HTERT RPE-1 (cell line): ENCODE data around the gene XYLT1.

Experiments used
- in situ Hi-C: fragments of 300-500 bp; cut with MboI; formaldehyde crosslinking; loops from 4 replicates; pipeline ENCODE4 v1.14.3; 2020; ENCODE audit warnings: low sequenced_read_pairs

XYLT1 gene

GRCh38 chr16:17212606-17213005 is 258.2 kb downstream of the XYLT1 start:
- in situ Hi-C loops, result no loop called here

DNA sequence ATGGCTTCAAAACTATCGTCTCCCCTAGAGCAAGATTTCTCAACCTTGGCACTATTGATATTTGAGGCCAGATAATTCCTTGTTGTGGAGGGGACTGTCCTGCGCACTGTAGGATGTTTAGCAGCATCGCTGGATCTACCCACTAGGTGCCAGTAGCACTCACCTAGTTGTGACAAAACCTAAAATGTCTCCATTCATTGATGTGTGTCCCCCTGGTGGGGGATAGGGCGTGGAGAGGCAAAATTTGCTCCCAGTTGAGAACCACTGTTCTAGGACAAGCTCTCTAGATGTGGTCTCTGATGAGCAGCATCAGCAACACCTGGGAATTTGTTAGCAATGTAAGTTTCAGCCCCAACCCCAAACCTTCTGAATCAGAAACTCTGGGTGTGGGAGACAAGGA is 259.0 kb downstream of the XYLT1 start:
- in situ Hi-C loops, result no loop called here

DNA sequence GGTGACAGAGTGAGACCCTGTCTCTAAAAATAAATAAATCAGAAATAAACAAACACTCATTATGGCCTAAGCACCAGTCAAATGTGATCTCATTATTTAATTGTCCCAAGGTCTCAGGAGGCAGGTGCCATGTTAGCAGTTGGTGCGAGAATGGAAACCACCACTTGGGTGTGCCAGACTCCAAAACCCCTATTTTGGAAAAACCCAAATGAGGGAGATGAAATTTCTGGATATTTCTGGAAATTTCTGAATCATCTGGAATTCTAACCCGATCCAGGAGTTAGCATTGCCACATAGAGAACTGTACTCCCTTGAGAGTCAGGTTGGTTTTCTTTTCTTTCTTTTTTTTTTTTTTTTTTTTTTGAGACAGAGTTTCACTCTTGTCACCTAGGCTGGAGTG is 264.0 kb downstream of the XYLT1 start:
- in situ Hi-C loops, result no loop called here

DNA sequence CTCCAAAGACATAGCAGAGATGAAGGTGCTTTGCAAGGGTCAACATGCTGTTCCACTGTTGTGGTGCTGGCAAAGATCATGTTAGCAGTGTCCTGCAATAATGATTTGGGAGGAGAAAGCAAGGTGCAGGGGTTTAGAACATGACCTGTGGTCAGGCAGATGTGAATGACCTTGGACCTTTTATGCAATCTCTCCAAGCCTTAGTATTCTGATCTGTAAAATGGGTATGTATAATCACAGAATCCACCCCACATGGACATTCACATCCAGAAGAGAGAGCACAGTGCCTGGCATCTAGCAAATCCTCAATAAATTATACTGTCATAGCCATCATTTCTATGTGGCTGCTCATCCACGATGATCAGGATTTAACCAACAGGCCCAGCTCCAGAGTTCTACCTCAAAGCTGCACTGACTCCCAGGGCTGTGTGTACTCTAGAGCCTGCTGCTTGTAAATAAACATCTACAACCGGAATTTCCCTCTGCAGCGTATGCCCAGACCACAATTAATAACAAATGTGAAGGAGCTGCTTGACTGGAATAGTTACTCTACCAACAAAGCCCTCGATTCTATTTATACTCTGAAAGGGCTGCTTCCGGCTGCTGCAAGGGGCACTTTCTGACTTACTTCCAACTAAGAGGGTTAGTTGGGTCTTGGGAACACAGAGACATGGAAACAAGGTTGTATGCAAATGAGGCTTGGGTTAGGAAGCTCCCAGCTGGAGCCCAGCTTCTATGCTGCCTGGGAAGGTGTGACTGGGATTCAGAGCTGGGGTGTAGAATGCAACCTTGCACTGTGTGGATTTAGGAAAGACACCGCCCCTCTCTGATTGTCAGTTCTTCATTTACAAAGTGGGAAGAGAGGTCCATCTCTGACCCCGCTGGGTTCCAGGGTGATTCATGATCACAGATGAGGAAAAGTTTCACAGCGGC is 265.2 kb downstream of the XYLT1 start:
- in situ Hi-C loops, result no loop called here

GRCh38 chr16:17204644-17205043 is 266.1 kb downstream of the XYLT1 start:
- in situ Hi-C loops, result no loop called here

DNA sequence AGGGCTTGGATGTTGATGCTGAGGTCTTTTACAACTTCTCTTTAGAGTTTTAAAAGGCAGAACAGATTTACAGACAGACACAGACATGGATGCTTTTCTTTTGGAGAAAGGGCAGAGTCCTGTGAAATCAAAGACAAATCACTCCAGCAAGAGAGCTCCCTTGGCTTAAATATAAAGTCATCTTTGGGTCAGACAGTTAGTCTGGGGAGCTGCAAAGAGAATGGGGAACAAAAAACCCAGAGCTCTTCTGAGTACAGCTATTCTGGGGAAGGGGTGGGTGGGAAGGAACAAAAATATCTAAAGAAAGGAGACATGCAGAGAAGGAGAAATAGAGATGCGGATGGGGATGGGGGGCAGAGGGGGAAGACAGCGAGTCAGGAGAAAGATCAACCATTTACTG is 266.6 kb downstream of the XYLT1 start:
- in situ Hi-C loops, result no loop called here

DNA sequence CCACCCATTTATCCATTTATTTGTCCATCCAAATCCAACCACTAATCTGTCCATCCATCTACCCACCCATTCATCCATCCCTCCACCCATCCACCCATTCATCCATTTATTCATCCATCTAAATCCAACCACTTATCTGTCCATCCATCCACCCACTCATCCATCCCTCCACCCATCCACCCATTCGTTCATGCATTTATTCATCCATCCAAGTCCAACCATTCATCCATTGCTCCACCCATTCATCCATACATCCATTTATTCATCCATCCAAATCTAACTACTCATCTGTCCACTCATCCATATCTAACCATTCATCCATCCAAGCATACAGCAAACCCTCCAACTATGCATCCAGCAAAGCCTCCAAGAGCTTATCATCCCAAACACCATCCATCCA is 267.3 kb downstream of the XYLT1 start:
- in situ Hi-C loops, result no loop called here

- in situ Hi-C loops, result no loop called here
These were observed 271.6 kb downstream of the XYLT1 start for GRCh38 chr16:17199135-17199534.

DNA sequence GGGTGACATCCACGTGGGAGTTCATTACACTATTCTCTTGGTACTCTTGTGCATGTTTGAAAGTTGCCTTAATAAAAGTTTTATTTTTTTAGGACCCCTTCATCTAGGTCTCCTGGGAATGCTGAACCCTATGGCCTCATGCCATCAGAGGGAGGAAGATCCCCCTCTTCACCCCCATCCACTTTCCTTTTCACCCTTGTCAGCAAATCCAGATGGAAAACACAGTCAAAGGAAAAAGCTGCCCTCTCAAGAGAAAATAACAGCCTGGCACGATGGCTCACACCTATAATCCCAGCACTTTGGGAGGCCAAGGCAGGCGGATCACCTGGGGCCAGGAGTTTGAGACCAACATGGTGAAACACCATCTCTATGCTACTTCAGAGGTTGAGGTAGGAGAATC is 274.2 kb downstream of the XYLT1 start:
- in situ Hi-C loops, result no loop called here

- in situ Hi-C loops, result no loop called here
These were observed 276.5 kb downstream of the XYLT1 start for GRCh38 chr16:17194190-17194780.

GRCh38 chr16:17193566-17194100 is 277.1 kb downstream of the XYLT1 start:
- in situ Hi-C loops, result no loop called here

DNA sequence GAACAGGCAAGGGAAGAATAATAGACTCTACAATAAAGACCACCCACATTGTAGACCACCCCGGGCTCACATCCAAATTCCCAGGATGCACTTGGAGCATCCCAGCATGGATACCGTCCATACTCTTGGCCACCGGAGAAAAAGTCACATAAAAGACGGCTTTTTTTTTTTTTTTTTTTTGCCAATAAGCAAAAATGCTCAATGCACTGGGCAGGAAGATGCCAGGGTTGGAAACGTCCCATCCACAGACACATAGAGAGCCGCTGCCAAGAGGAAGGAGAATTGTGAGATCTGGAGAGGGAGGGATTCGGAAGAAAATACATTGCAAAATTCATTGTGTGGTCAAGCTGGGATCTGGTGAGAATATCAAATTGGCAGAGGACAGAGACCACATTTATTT is 286.7 kb downstream of the XYLT1 start:
- in situ Hi-C loops, result no loop called here

DNA sequence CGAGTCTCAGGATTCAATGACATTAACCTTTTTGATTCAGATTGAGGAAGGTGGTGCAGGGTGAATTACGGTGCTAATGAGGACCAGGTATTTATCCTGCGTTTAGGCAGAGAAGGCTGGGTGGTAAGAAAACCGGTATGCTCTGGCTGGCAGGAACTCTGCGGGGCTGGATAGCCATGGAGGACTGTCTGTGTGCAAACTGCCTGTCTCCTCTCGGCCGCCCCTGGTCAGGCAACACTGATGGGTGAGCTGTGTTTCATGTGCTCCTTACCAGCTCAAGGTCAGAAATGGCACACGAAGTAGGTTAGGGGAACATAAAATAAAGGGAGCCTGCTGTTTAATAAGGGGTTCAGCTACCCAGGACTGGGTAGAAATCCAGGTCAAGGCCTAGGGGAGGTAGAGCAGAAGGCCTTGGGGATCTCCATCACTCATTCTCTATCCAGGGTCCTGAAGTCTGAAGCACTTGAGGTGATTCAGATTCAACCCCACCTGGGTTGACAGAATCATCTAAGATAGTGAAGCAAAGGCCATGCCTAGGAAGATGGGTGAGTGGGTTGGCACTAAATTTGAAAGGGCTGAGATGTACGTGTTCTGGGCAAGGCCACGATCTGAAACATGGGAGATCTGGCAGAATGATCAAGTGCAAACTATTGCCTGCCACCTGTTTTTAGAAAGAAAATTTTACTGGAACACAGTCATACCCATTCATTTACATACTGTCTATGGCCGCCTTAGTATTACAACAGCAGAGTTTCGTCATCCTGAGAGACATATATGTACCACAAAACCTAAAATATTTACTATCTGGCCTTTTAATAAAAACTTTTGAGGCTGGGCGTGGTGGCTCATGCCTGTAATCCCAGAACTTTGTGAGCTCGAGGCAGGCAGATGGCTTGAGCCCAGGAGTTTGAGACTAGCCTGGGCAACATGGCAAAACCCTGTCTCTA is 292.5 kb downstream of the XYLT1 start:
- in situ Hi-C loops, result no loop called here

GRCh38 chr16:17177242-17177958 is 293.4 kb downstream of the XYLT1 start:
- in situ Hi-C loops, result no loop called here

GRCh38 chr16:17176199-17176598 is 294.6 kb downstream of the XYLT1 start:
- in situ Hi-C loops, result no loop called here

DNA sequence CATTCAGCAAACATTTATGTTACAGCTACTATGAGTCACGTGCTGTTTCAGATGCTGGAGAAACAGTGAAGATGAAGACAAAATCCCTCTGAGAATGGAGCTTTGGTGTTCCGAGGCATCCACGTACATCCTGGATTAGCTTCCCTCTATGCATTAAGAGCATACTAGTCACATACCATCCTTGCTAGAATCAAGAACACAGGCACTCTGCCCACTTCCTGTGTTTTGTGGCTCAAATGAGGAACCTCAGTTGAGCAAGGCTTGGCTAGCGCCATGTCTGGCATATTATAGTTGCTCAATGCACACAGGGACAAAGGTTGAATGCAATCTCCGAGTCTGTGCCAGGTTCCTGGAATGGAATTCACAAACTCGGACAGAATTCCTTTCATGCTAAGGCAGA is 297.5 kb downstream of the XYLT1 start:
- in situ Hi-C loops, result no loop called here

DNA sequence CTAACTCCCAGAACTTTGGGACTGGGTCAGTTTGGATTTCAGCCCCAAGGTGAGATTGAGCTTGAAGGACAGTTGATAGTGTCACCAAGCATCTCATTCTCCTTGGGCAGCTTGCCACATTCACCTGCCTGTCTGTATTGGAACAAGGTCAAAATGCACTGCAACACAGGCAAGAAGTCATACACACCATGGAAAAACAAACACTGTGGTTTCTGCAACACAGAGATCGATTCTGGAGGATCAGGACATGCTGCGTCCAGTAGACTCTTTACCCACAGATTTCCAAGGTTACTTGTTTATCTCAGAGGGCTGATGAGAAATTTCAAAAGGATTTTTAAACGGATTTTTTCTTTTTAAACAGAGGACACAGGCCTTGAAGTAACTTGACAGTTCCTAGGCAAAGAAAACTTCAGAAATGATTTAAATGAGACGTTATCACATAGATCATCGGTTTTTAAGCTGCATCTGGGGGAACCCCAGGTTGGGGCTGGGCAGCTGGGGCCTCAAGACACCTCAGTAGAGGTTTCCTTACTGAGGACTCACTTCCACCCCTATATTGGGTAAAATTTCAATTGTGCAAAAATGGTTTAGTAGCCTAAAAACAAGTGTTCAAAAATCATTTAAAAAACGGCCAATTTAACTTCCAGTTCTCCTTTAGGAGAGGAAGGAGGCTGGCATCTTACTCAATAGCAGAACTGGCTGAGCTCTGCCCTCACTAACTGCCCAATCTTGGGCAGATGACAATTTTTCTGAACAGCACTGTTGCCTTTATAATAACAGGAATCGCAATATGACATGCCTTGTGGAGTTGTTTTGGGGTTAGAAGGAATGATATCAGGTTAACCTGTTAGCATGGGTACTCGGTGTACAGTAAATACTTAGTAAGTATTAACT is 299.3 kb downstream of the XYLT1 start:
- in situ Hi-C loops, result no loop called here

DNA sequence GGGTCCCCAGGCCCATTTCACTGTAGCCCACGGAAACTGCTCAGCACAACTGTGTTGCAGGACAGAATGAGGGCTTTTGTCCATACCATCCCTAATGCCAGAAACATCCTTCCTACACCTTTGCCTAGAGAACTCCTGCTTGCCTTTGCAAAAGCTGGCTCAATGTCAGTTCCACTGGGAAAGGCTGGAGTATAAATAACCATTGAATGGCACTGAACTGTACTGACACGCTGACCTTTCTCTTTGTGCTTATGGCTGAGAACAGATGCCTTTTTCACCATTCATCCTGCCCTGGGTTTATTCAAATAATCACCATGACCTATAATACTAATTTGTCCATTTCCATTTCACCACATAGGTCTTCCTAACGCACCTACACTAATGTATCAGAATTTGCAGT is 300.3 kb downstream of the XYLT1 start:
- in situ Hi-C loops, result no loop called here

- in situ Hi-C loops, result no loop called here
These were observed 302.6 kb downstream of the XYLT1 start for GRCh38 chr16:17168181-17168580.
